ENCODE results near the gene APOL1.
A peak's percentile ranks its signal among the peaks of the same experiment; 100 is the strongest.
"Not testable (repeated sequence)": the region's sequence is repeated elsewhere in the genome, so short reads cannot be mapped to it uniquely, and the experiment has no call there.

APOL1 gene

GRCh38 chr22:36267058-36267457, 14.1 kb downstream of the APOL1 start:
- DNase-seq (ENCODE audit: low read depth in 2 of 2), result no peak

- no peak for DNase-seq (ENCODE audit: low read depth in 2 of 2)
Observed at GRCh38 chr22:36267896-36268485, 15.1 kb downstream of the APOL1 start.

DNA sequence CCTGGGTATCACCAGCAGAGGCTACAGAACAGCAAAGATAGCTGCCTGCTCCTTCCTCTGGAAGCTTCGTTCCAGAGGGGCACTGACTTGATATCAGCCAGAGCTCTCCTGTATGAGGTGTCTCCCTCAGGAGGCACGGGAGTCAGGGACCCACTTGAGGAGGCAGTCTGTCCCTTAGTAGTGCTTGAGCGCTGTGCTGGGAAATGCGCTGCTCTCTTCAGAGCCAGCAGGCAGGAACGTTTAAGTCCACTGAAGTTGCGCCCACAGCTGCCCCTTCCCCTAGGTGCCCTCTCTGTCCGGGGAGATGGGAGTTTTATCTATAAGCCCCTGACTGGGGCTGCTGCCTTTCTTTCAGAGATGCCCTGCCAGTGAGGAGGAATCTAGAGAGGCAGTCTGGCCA, 18.3 kb downstream of the APOL1 start:
- not testable (repeated sequence) for DNase-seq (ENCODE audit: low read depth in 2 of 2)

DNA sequence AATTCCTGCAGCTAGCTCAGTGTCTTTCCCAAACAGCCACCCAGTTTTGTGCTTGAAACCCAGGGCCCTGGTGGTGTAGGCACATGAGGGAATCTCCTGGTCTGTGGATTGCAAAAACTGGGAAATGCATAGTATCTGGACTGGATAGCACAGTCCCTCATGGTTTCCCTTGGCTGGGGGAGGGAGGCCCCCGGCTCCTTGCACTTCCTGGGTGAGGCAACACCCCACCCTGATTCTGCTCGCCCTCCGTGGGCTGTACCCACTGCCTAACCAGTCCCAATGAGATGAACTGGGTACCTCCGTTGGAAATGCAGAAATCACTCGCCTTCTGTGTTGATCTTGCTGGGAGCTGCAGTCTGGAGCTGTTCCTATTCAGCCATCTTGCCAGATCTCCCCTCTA, 19.0 kb downstream of the APOL1 start:
- not testable (repeated sequence) for DNase-seq (ENCODE audit: low read depth in 2 of 2)

GRCh38 chr22:36274531-36274930, 21.6 kb downstream of the APOL1 start:
- DNase-seq (ENCODE audit: low read depth in 2 of 2), result no peak

- DNase-seq (ENCODE audit: low read depth in 2 of 2), result peak; percentile 35 to 50
Observed at GRCh38 chr22:36277482-36278291, 24.8 kb downstream of the APOL1 start.

- DNase-seq (ENCODE audit: low read depth in 2 of 2), result no peak
Observed at GRCh38 chr22:36279219-36279666, 26.3 kb downstream of the APOL1 start.

- no peak for DNase-seq (ENCODE audit: low read depth in 2 of 2)
Observed at GRCh38 chr22:36280379-36280778, 27.4 kb downstream of the APOL1 start.

DNA sequence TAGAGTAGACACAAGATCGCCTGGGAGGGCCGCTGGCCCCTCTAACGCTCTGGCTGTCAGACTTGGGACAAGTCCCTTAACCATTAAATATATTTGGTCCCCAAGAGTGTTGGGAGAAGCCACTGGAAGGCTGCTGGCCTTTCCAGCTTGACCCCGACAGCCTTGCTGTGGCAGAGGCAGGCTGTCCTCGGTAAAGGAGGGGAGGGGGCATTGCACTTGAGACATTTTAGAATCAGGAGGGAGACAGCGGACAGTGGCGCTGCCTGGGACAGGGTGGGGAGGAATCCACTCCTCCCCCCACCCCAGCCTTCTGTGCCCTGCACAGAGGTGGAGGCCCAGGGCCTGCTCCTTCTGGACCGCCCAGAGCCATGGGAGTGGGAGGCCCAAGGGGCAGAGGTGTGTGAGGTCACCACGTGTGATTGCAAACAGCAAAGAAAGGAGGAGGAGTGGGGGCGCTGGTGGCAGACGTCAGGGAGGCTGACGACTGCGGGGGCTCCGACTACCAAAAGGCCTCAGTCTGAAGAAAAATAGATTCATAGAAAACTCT, 28.9 kb downstream of the APOL1 start:
- no peak for DNase-seq (ENCODE audit: low read depth in 2 of 2)

GRCh38 chr22:36282328-36282831, 29.4 kb downstream of the APOL1 start:
- DNase-seq (ENCODE audit: low read depth in 2 of 2), result no peak

- no peak for DNase-seq (ENCODE audit: low read depth in 2 of 2)
Observed at GRCh38 chr22:36284171-36284571, 31.2 kb downstream of the APOL1 start.

- no peak for DNase-seq (ENCODE audit: low read depth in 2 of 2)
Observed at GRCh38 chr22:36285017-36285416, 32.1 kb downstream of the APOL1 start.

- DNase-seq (ENCODE audit: low read depth in 2 of 2), result no peak
Observed at GRCh38 chr22:36285545-36285944, 32.6 kb downstream of the APOL1 start.

- peak in 1 of 2 donors; percentile 28 for DNase-seq (ENCODE audit: low read depth in 2 of 2)
Observed at GRCh38 chr22:36286096-36286957, 33.4 kb downstream of the APOL1 start.

DNA sequence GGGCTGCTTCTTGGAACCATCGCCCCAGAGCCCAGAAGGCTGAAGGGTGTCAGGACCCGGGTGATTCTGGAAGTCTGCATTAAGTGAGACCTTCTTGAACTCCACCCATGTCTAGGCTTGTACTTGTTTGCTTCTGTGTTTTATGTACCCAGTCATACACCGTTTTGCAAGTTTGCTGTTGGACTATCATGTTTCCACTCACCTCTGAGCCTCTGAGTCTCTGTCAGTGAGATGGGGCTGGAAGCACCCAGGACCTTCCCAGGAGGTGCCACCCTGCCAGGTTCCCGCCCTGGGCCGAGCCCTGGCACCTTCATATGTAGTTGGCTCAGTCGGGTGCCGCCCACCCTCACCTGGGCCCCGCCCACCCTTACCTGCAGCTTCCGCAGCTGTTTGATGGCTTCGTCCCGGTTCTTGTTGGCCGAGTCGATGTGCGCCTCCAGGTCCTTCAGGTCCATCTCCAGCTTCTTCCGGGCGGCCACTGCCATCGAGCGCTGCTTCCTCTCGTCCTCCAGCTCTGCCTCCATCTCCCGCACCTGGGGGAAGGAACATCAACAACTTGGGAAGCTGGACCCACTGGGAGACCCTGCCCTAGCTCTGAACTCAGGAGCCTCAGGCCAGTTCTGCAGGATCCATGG, 35.1 kb downstream of the APOL1 start:
- no peak for DNase-seq (ENCODE audit: low read depth in 2 of 2)

DNA sequence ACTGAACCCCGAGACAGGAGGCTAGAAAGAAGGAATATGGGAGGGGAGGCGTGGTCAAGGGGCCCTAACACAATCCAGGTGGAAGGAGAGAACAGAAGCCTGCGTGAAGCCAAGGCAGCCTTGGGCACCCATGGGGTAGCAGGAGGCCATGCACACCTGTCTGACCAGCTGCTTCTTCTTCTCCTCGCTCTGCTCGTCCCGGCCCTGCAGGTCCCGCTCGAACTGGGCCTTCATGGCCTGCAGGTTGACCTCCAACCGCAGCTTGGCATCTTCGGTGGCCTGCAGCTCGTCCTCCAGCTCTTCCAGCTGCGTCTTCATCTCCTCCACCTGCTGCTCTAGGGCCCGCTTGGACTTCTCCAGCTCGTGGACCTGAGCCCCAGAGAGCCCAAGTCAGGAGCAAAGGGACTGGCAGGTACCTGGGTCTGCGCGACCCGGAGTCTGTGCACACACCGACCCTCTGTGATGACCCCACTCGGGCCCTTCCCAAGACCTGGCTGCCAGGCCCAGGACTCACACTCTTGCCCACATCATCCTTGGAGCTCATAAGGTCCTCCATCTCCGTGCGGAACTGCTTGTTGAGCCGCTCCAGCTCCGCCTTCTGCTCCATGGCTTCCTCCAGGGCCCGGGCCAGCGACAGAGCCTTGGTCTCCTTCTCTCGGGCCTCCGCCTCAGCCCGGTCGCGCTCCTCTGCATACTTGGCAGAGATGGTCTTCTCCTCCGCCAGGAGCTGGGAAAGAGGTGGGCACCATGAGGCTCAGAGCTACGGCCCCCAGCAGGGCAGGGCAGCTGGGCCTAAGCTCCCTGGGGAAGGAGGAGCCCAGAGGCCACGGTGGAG, 35.9 kb downstream of the APOL1 start:
- DNase-seq (ENCODE audit: low read depth in 2 of 2), result no peak

- DNase-seq (ENCODE audit: low read depth in 2 of 2), result no peak
Observed at GRCh38 chr22:36289406-36289870, 36.5 kb downstream of the APOL1 start.

DNA sequence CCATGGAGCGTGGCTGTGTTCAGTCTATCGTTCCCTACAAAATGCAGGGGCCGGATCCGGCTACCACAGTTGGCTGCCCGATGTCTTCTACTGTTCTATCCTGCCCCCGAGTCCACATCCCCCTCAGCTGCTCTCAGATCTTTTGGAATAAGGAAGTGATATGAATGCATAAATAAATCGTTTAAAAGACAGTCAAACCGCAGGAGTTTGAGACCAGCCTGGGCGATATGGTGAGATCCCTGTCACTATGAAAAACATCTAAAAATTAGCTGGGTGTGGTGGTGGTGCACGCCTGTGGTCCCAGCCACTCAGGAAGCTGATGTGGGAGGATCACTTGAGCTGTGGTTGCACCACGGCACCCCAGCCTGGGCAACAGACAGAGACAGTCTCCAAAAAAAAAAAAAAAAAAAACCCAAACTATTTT, 37.0 kb downstream of the APOL1 start:
- peak in 1 of 2 donors; percentile 13 for DNase-seq (ENCODE audit: low read depth in 2 of 2)

- not testable (repeated sequence) for DNase-seq (ENCODE audit: low read depth in 2 of 2)
Observed at GRCh38 chr22:36290391-36291075, 37.6 kb downstream of the APOL1 start.
